Fibroblast of skin of right biceps (primary cell): ENCODE data around the gene FBXL7.

Experiments
- DNase-seq: peaks from one replicate; pipeline ENCODE4 v3.0.0-alpha.2; 2013

FBXL7 gene

GRCh38 chr5:15621094-15621493 lies 121.1 kb downstream of the FBXL7 start:
- DNase-seq = peak; percentile 90

GRCh38 chr5:15623794-15624193 lies 123.8 kb downstream of the FBXL7 start:
- DNase-seq = no peak

GRCh38 chr5:15627109-15627508 lies 127.1 kb downstream of the FBXL7 start:
- no peak for DNase-seq

GRCh38 chr5:15627647-15628046 lies 127.7 kb downstream of the FBXL7 start:
- DNase-seq = no peak

GRCh38 chr5:15630441-15630840 lies 130.5 kb downstream of the FBXL7 start:
- no peak for DNase-seq

DNA sequence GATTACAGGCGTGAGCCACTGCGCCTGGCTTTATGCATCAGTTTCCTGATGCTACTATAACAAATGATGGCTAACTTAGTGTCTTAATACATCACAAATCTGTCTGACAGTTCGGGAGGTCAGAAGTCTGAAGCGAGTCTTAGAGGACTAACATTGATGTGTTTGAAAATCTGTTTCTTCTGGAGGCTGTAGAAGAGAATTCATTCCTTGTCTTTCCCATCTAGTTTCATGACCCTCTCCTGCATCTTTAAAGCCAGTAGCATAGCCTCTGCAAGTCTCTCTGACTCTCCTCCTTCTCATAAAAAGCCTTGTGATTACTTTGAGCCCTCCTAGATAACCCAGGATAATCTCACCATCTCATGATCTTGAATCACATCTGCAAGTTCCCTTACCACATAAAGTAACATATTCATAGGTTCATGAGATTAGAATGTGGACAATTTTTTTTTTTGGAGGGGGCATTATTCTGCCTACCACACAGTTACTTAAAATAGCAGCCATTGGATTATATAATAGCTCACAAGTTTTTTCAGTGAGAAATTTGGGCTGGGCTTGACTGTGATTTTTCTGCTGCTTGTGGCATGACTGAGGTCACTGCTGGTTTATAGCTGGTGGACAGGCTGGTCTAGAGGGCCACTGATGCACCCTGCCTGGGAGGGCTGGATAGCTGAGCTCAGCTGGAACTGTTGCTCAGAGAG lies 134.8 kb downstream of the FBXL7 start:
- no peak for DNase-seq

DNA sequence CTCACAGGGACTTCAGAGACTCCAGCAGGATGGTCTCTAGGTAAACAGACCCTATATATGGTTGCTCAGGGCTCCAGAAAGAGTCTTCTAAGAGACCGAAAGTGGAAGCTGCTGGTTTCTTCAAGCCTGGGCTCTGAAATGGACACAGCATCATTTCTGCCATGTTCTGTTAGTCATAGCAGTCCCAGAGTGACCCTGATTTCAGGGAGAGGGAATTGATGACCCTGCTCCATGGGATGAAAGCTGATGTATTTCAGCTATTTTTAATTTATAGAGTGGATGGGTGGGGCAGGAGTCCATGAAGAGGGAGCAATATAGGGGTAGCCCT lies 135.3 kb downstream of the FBXL7 start:
- no peak for DNase-seq

DNA sequence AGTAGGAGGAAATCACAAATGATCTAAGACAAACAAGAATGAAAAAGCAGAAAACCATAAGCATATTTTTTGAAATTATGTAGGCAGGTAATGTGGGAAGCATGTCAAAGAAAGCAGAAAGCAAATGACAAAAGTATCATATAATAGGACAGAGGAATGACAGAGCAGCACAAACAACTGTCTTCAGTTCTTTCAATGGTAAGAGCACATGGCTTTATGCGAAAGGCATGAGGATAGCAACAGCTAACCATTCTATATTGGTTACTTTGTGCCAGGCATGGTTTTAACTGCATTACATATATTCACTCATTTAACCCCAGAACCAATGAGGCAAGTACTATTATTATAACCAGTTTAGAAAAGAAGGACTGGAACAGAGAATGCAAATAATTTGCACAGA lies 137.4 kb downstream of the FBXL7 start:
- no peak for DNase-seq

GRCh38 chr5:15637886-15638285 lies 137.9 kb downstream of the FBXL7 start:
- DNase-seq = no peak

- DNase-seq = no peak
Measured at GRCh38 chr5:15638296-15638695, 138.3 kb downstream of the FBXL7 start.

- DNase-seq = no peak
Measured at GRCh38 chr5:15639288-15639687, 139.3 kb downstream of the FBXL7 start.

DNA sequence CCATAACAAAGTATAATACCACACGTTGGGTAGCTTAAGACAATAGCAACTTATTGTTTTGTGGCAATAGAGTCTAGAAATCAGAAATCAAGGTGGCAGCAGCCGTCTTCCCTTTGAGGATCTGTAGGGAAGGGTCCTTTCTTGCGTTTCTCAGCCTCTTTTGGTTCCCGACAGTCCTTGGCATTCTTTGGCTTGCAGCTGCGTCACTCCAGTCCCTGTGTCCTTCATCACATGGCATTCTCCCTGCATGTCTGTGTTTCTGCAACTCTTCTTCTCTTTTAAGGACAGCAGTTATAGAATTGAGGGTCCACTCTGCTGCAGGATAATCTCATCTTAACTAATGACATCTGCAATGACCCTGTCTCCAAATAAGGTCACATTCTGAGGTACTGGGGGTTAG lies 140.1 kb downstream of the FBXL7 start:
- no peak for DNase-seq

DNA sequence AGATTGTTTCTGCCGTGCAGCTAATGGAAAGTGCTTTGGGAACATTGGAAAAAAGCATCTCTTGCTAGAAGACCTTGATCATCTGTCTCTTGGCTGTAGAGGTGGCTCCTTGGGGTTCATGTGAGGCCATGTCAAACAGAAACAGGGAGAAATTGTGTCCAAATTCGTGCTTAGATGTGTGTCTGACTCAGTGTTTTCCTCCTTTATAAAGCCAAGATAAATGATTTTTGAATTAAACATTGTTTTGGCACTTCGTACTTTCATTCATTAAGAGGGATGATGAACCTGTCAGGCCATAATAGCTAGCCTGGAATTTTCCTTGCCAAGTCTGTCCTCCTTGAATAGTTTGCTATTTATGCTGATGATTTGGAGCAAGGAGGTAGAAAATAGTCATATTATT lies 143.8 kb downstream of the FBXL7 start:
- DNase-seq = no peak

DNA sequence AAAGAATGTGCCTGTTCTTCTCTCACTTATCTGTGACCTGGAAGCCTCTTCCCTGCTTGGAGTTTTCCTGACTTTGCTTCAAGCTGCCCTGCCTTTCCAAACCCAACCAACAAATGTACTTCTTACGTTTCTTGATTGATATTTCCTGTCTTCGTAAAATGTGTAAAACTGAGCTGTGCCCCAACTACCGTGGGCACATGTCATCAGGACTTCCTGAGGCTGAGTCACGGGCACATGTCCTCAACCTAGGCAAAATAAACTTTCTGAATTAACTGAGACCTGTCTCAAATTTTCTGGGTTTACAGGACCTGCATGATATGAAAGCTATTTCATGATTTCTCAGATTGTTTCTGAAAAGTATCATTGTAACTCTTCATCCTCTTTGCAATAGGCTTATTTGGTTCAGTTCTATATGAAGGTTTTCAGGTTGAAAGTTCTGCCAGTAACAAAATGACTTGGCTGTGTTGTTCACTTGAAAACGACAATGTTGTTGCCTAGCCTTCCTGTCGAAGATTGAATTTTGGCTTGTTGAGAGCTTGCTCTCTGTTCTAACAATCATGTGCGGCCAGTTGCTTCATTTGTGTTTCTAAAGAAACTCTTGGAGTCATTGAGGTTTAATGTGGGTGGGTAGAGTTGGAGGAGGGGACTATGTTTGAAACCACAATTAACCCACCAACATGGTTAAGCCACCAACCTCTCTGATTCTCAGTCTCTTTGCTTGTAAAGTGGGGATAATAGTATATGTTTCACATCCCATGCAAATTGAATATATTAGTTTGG lies 145.6 kb downstream of the FBXL7 start:
- DNase-seq = peak; percentile 34

- peak; percentile 37 for DNase-seq
Measured at GRCh38 chr5:15646371-15646770, 146.4 kb downstream of the FBXL7 start.

- DNase-seq = no peak
Measured at GRCh38 chr5:15647251-15647650, 147.3 kb downstream of the FBXL7 start.

GRCh38 chr5:15650266-15650665 lies 150.3 kb downstream of the FBXL7 start:
- DNase-seq = peak; percentile 42

GRCh38 chr5:15654779-15655178 lies 154.8 kb downstream of the FBXL7 start:
- no peak for DNase-seq

GRCh38 chr5:15655683-15656082 lies 155.7 kb downstream of the FBXL7 start:
- no peak for DNase-seq

GRCh38 chr5:15664961-15665360 lies 165.0 kb downstream of the FBXL7 start:
- peak; percentile 75 for DNase-seq

GRCh38 chr5:15669826-15670225 lies 169.8 kb downstream of the FBXL7 start:
- DNase-seq = no peak

GRCh38 chr5:15674716-15675115 lies 174.7 kb downstream of the FBXL7 start:
- no peak for DNase-seq

GRCh38 chr5:15676591-15676990 lies 176.6 kb downstream of the FBXL7 start:
- no peak for DNase-seq

GRCh38 chr5:15679161-15679560 lies 179.2 kb downstream of the FBXL7 start:
- no peak for DNase-seq

DNA sequence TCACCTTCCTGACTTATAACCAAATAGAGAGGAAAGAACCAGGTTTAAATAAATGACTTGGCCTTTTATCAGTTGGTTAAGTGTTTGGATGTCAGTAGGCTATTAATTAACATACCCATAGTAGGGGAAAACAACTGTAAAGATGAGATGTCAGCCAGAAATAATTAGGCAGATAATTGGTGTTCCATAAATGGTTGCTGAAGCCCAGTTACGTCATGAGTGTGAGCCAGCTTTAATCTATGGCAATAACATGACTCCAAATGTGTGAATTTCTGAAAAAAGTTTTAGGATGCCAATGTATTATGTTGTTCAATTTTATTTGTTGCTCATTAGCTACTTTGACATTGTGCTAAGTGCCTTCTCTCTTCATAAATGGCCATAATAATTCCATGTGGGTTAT lies 180.5 kb downstream of the FBXL7 start:
- DNase-seq = peak; percentile 47
